ENCODE measurements around the gene TTC7B. TPM values are rescaled to one million over a fixed set of nuclear protein-coding genes. Genes with fewer than 3 reads are reported as not detected.

TTC7B gene
- total RNA-seq, 4 donors from 2014 or later = 3.3 to 18.1 (median 10.0) TPM

GRCh38 chr14:90853116-90853515 is 36.9 kb upstream of the TTC7B start:
- Histone ChIP-seq H3K27ac (no peak overlapping the region), H3K9me3 (no peaks in the 10 kb centered on the region), H3K4me3 (no peak overlapping the region), H3K36me3 (no peaks in the 10 kb centered on the region), H3K27me3 (no peaks in the 10 kb centered on the region), H3K4me1 (no peaks in the 10 kb centered on the region)
- intact Hi-C loops (cut with DNase I) = no loop called here
- TF ChIP-seq CTCF (IDR thresholded peaks at IDR 0.05) (no peak), POLR2A (IDR thresholded peaks at IDR 0.05) (no peak)
- DNase-seq = no peak

GRCh38 chr14:90851327-90852036 is 35.3 kb upstream of the TTC7B start:
- intact Hi-C loops (cut with DNase I) = no loop called here
- no peak overlapping the region for H3K4me3 ChIP-seq
- 88 to 90% methylated on average over 5 of the region's 5 CpGs for WGBS, 2 donors
- no peak overlapping the region for H3K27ac ChIP-seq
- no peak for TF ChIP-seq CTCF (IDR thresholded peaks at IDR 0.05)
- no peak for TF ChIP-seq POLR2A (IDR thresholded peaks at IDR 0.05)
- no peaks in the 10 kb centered on the region for H3K36me3 ChIP-seq
- H3K4me1 ChIP-seq = no peaks in the 10 kb centered on the region
- H3K9me3 ChIP-seq = no peaks in the 10 kb centered on the region
- no peak for DNase-seq
- H3K27me3 ChIP-seq = no peaks in the 10 kb centered on the region

GRCh38 chr14:90850487-90850886 is 34.3 kb upstream of the TTC7B start:
- Histone ChIP-seq H3K36me3 (no peaks in the 10 kb centered on the region), H3K27me3 (no peaks in the 10 kb centered on the region), H3K27ac (no peak overlapping the region), H3K4me1 (no peaks in the 10 kb centered on the region), H3K4me3 (no peak overlapping the region), H3K9me3 (no peaks in the 10 kb centered on the region)
- WGBS, 2 donors = 56 to 82% methylated on average over 3 of the region's 3 CpGs
- no peak for DNase-seq
- TF ChIP-seq POLR2A (IDR thresholded peaks at IDR 0.05) (no peak), CTCF (IDR thresholded peaks at IDR 0.05) (no peak)
- intact Hi-C loops (cut with DNase I) = no loop called here

- no peak for TF ChIP-seq POLR2A (IDR thresholded peaks at IDR 0.05)
- TF ChIP-seq CTCF (IDR thresholded peaks at IDR 0.05) = no peak
- no peak for DNase-seq
- H3K36me3 ChIP-seq = no peaks in the 10 kb centered on the region
- no peaks in the 10 kb centered on the region for H3K9me3 ChIP-seq
- intact Hi-C loops (cut with DNase I) = no loop called here
- H3K27ac ChIP-seq = no peak overlapping the region
- H3K27me3 ChIP-seq = no peaks in the 10 kb centered on the region
- WGBS, 2 donors = 83 to 87% methylated on average over 6 to 7 of the region's 7 CpGs
- no peak overlapping the region for H3K4me3 ChIP-seq
- H3K4me1 ChIP-seq = no peaks in the 10 kb centered on the region
Observed at GRCh38 chr14:90849787-90850444, 33.7 kb upstream of the TTC7B start.

GRCh38 chr14:90848944-90849731 is 32.9 kb upstream of the TTC7B start:
- no peak for TF ChIP-seq POLR2A (IDR thresholded peaks at IDR 0.05)
- TF ChIP-seq CTCF (IDR thresholded peaks at IDR 0.05) = no peak
- no peaks in the 10 kb centered on the region for H3K9me3 ChIP-seq
- no peaks in the 10 kb centered on the region for H3K27me3 ChIP-seq
- H3K36me3 ChIP-seq = no peaks in the 10 kb centered on the region
- 91 to 93% methylated on average over 16 to 17 of the region's 17 CpGs for WGBS, 2 donors
- H3K4me1 ChIP-seq = no peaks in the 10 kb centered on the region
- DNase-seq = no peak
- no peak overlapping the region for H3K27ac ChIP-seq
- intact Hi-C loops (cut with DNase I) = no loop called here
- no peak overlapping the region for H3K4me3 ChIP-seq

Data from esophagus squamous epithelium (tissue), 5 donors.